Measurements from ENCODE around the gene GLIS1.

Gene GLIS1

DNA sequence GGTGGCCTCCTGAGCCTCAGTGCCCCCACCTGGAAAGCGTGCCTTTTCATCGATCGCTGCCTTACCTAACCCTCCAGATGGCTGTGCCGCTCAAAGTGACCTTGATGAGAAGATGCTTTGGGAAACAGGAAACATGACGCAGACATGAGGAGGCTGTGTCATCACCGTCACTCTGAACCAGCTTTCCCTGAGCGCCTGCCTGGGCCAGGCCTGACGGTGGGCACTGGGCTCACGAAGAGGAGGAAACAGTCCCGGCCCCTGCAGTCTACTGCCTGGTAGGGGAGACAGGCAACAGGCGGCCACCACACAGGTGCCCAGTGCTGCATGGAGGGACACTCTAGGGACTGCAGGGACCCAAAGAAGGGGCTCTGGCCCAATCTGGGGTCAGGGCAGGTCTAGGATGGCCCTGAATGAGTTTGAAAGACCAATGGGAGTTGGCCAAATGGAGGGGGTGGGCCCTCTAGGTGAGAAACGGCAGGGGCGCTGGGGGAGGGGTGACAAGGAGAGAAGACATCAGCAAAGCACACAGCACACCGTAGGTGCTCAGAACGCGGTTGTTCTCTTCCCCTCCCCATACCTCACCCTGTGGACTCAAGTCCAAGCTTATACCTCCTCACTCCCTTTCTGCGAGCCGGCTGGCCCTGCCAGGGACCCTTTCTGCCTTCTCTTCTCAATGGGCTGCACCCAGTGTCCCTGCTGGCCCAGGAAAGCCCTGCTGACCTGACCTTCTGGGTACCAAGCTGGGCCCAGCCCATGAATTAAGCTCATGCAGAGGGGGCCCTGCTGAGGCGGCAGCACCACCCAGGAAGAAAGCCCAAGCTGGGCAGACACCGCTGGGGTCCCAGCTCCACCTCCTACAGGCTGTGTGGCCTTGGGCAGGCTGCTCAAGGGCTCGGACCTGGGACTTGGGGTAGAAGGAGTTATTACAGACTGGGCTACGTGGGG, 44.9 kb downstream of the GLIS1 start:
- DNase-seq (ENCODE audit: low spot score): no peak

DNA sequence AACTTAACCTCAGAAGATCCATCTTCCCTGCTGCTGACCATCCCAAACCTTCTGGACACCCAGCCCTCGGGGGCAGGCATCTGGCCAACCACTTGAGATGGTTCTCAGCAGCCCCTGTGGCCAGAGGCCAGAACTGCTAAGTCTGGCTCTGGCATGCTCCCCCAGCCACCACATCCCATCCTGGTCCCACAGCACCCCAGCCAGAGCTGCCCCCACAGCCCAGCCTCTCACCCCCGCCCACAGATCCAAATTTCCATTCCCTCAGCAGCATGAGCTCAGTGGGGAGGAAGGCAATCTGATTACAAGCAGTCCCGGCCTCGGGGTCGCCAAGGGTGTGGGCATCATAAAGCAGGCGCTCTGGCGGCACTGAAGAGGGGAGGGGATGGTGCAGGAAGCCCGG, 45.6 kb downstream of the GLIS1 start:
- no peak for DNase-seq (ENCODE audit: low spot score)

- no peak for DNase-seq (ENCODE audit: low spot score)
These were observed 47.6 kb downstream of the GLIS1 start for GRCh38 chr1:53691326-53691725.

DNA sequence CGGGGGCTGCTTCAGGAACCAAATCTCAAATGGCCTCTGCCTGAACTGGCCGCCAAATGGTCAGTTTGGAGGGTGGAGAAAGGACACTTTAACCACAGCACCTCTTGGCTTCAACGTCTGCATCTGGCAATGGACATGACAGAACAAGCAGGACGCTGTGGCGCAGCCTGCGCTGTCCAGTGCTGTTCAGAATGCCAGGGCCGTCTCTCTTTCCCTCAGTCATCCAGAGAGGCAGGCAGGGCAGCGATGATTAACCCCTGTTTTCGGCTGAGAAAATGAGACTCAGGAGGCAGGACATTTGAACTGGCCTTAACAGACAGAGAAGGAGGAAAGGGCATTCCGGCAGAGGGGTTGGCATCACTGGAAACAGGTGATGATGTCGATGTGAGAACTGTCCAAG, 48.6 kb downstream of the GLIS1 start:
- DNase-seq (ENCODE audit: low spot score): no peak

DNA sequence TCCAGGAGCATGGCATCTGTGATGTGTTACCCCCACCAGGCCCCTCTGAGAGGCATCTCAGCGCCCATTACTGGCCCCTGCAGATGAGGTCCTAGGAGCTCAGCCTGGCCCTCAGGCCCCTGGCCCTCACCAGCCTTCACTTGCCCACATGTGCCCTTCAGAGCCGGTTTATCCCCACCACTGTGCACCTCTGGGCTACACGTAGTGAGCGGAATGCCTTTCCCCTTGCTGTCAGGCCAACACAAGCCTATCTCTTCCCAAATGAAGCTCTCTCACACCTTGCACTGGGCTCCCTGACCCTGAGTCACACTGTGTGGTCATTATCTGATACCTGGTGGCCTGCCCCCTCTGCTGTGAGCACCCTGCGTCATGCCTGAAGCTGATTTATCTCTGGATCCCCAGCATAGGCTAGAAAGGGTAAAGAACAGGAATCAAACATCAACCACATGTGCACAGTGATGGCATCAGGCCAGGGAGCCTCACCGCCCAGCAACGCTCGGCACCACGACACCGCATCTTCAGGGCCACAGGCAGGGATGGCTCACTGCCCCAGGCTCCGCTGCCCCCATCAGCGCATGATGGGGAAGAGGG, 49.1 kb downstream of the GLIS1 start:
- no peak for DNase-seq (ENCODE audit: low spot score)

GRCh38 chr1:53689223-53689622, 49.7 kb downstream of the GLIS1 start:
- no peak for DNase-seq (ENCODE audit: low spot score)

GRCh38 chr1:53688381-53689102, 50.4 kb downstream of the GLIS1 start:
- DNase-seq (ENCODE audit: low spot score): no peak

- DNase-seq (ENCODE audit: low spot score): no peak
These were observed 51.1 kb downstream of the GLIS1 start for GRCh38 chr1:53687901-53688300.

- DNase-seq (ENCODE audit: low spot score): no peak
These were observed 51.5 kb downstream of the GLIS1 start for GRCh38 chr1:53687426-53687825.

DNA sequence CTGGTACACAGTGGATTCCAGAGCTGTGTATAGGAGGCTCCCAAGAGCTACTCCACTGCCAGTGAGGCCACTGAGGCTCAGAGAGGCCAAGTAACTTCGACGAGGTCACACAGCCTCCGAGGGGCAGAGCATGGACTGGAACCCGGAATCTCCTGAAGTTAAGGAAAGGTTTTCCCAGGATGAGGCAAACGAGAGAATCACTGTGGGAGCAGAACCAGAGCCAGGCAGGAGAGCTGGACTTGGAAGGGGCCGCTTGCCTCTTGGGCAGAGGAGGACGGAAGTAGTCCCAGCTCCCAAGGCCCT, 52.0 kb downstream of the GLIS1 start:
- no peak for DNase-seq (ENCODE audit: low spot score)

DNA sequence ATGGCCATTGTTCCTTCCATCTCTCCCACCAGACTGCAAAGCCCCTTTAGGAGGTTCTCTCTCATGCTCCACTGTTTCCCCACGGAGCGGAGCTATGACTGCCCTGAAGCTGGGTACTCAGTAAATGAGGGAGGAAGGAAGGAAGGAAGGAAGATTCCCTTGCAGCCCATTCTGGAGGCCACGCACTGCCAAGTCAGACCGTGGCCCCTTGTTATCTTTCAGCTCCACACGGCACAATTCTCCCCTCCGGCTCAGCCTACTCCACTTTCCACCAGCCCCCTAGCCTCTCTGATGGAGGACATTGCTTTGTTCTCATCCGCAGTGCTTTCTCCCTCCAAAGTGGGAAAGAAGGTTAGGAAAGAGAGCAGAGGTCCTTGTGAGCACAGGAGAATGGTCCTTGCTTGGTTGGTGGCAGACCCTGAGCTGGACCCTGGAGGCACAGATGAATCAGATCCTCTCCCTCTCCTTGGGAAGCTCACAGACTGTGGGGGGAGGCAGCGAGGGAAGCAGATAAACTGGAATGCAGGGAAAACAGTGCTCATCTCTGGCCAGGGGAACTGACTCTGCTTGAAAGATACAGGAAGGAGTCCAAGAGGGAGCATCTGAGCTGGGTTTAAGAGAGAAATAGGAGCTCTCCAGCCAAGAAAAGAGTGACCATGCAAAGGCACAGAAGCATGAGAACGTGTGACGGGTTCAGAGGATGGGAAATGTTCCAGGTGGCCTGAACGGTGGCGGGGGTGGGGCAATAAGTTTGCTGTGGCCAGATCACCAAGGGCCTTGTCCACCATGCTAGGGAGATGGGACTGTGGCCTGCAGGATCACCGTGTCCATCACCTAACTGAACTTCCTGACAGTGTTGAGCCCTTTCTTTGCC, 52.6 kb downstream of the GLIS1 start:
- peak; percentile 74 for DNase-seq (ENCODE audit: low spot score)

- peak; percentile 73 for DNase-seq (ENCODE audit: low spot score)
These were observed 53.5 kb downstream of the GLIS1 start for GRCh38 chr1:53685272-53686051.

GRCh38 chr1:53684741-53685140, 54.2 kb downstream of the GLIS1 start:
- no peak for DNase-seq (ENCODE audit: low spot score)

DNA sequence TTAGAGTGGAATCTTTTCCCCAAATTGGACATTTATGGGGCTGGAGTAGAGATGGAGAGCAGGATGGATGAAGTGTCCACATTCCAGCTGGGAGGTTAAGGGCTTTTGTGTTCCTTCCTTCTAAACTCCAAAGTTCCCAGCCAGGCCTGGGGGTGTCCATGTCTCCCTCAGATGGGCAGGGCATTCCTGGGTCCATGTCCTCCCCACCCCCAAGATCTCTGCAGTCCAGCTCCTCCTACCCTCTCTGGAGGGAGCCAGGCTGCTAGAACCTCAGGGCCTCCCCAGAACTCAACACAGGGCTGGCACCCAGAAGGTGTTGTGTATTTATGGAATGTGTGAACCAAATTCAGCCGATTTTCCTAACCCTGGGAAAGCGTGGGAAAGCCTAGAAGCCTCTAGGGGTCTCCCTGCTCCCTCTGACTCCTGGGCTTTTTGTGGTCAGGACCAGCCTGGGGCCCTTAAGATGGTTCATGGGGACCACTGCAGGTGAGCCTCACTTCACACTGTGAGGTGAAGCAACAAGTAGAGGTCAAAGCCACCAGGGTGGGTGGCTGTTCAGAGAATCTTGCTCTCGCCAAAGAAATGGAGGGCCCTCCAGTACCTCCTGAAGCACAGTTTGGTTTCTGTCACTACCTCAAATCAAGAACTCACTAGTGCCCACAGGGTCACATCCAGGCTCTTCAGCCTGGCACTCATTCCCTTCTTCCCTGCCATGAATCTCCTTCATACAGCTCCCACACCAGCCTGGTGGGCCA, 54.8 kb downstream of the GLIS1 start:
- no peak for DNase-seq (ENCODE audit: low spot score)

DNA sequence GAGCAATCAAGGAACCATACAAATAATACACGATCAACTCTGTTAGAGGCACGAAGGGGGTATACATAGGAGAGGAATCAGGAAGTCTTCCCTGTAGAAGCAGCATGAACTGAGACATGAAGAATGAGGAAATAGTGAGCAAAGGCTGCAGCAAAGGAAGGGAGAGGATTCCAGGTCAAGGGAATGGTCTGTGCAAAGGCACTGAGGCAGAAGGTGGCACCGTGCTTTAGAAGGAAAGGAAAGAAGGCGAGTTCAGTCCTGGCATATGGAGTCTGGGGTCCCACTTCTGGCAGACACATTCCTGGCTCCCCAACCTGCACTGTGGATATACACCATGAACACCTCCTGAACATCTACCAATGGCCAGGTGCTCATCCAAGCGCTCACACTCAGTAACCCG, 56.1 kb downstream of the GLIS1 start:
- DNase-seq (ENCODE audit: low spot score): no peak

GRCh38 chr1:53681977-53682685, 56.8 kb downstream of the GLIS1 start:
- no peak for DNase-seq (ENCODE audit: low spot score)

GRCh38 chr1:53681351-53681976, 57.5 kb downstream of the GLIS1 start:
- no peak for DNase-seq (ENCODE audit: low spot score)

DNA sequence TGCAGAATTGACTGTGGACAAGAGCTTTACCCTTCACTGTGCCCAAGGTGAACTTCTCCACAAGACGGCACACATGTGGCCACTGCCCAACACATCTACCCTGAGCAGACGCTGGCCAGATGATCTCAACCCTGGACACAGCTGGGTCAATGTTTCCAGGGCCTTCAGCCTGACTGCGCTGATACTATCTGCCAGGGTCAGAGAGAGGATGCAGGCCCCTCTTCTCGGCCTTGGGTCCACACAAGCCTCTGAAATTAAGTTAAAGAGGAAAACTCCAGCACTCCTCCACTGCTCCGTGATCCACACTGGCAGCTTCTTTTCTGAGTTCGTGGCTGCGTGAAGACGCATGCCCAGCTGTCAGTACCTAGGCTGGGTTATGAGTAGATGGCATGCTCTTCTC, 58.1 kb downstream of the GLIS1 start:
- DNase-seq (ENCODE audit: low spot score): no peak
